HepG2 (cell line): ENCODE results near the gene ZNF324B. TPM values are rescaled to one million over a fixed set of nuclear protein-coding genes. Genes with fewer than 3 reads are reported as not detected.
A peak's percentile ranks its signal among the peaks of the same experiment; 100 is the strongest.

Experiments used
- ASH2L ChIP-seq: fragments of 300-600, 200-600 bp; sonication (generic); IDR thresholded peaks from 2 replicates; pipeline ENCODE4 v1.7.0; 2017; ENCODE audit warnings: low read depth, mild to moderate bottlenecking, moderate library complexity, mixed read lengths, low read length; ENCODE audit not compliant: insufficient read length
- ATAD3A ChIP-seq: sonication (generic); formaldehyde crosslinking; IDR thresholded peaks from 2 replicates; pipeline ENCODE4 v1.4.0; 2020; ENCODE audit warnings: missing genetic modification reagents
- FOXA1 ChIP-seq, 2 experiments: fragments of 450-650 bp in 1 of 2; sonication (generic) in 1 of 2; formaldehyde crosslinking in 1 of 2; IDR thresholded peaks; 2 replicates each; pipeline versions ENCODE4 v1.4.0 to v1.6.1; 2016 to 2020; ENCODE audit warnings: missing genetic modification reagents in 1 of 2
- JUND ChIP-seq: sonication (generic); formaldehyde crosslinking; IDR thresholded peaks from 2 replicates; pipeline ENCODE4 v1.8.0; 2022; ENCODE audit warnings: mild to moderate bottlenecking, missing genetic modification reagents
- MED1 ChIP-seq: sonication (generic); formaldehyde crosslinking; IDR thresholded peaks from 2 replicates; pipeline ENCODE4 v1.4.0; 2020; ENCODE audit warnings: missing genetic modification reagents
- MEF2D ChIP-seq: sonication (generic); formaldehyde crosslinking; IDR thresholded peaks from 2 replicates; pipeline ENCODE4 v1.5.1; 2020; ENCODE audit warnings: mild to moderate bottlenecking, missing genetic modification reagents
- PPARG ChIP-seq: conservative IDR thresholded peaks from 2 replicates; pipeline ENCODE4 v1.6.1; 2016; ENCODE audit warnings: missing biosample characterization, missing genetic modification reagents
- SMARCC2 ChIP-seq: fragments of 450-650 bp; IDR thresholded peaks from 2 replicates; pipeline ENCODE4 v1.6.1; 2017; ENCODE audit warnings: antibody characterized with exemption, mild to moderate bottlenecking
- ZFP1 ChIP-seq: IDR thresholded peaks from 2 replicates; pipeline ENCODE4 v1.6.1; 2016
- ZFY ChIP-seq: sonication (generic); formaldehyde crosslinking; IDR thresholded peaks from 2 replicates; pipeline ENCODE4 v1.4.0; 2020; ENCODE audit warnings: missing genetic modification reagents
- ZNF232 ChIP-seq: sonication (generic); formaldehyde crosslinking; IDR thresholded peaks from 2 replicates; pipeline ENCODE4 v1.4.0; 2020; ENCODE audit warnings: missing genetic modification reagents, borderline replicate concordance
- ZNF256 ChIP-seq: sonication (generic); formaldehyde crosslinking; conservative IDR thresholded peaks from 2 replicates; pipeline ENCODE4 v1.4.0; 2020; ENCODE audit warnings: missing genetic modification reagents
- ZNF564 ChIP-seq: sonication (generic); formaldehyde crosslinking; IDR thresholded peaks from 2 replicates; pipeline ENCODE4 v1.8.1; 2023; ENCODE audit warnings: mild to moderate bottlenecking, missing genetic modification reagents
- polyA plus RNA-seq, 8 experiments: library from polyadenylated mRNA; depleted of rRNA in 3 of 8; stranded (reverse) in 7 of 8; unstranded in 1 of 8; fragments of >200 nt; fragmentation: Illumina TruSeq in 4 of 8; extraction: Trizol in 4 of 8; gene quantifications; 2 replicates each; pipeline versions ENCODE4 v1.2.1 to v1.2.3, GENCODE V29; 2011 to 2016; ENCODE audit warnings: low read depth in 4 of 8, missing spikeins in 1 of 8, mixed read lengths in 1 of 8; ENCODE audit not compliant: insufficient read depth in 1 of 8
- total RNA-seq, 5 experiments: library from RNA; depleted of rRNA; stranded (reverse); fragments of >200 nt; fragmentation: Illumina TruSeq; extraction: Trizol; gene quantifications; 2 replicates each; pipeline ENCODE4 v1.2.3, GENCODE V29; 2016; ENCODE audit warnings: low read depth in 1 of 5
- TF ChIP-seq, protein P1 (sequence below): sonication (generic); formaldehyde crosslinking; IDR thresholded peaks from 2 replicates; pipeline ENCODE4 v1.5.1; 2020; ENCODE audit warnings: missing genetic modification reagents, mild to moderate bottlenecking, borderline replicate concordance
- TF ChIP-seq, protein P2 (sequence below): sonication (generic); formaldehyde crosslinking; IDR thresholded peaks from 2 replicates; pipeline ENCODE4 v1.5.0; 2020; ENCODE audit warnings: mild to moderate bottlenecking, missing genetic modification reagents, moderate library complexity
- TF ChIP-seq, protein P3 (sequence below): sonication (generic); formaldehyde crosslinking; IDR thresholded peaks from 2 replicates; pipeline ENCODE4 v1.9.0; 2021; ENCODE audit warnings: missing genetic modification reagents, borderline replicate concordance
- TF ChIP-seq, protein P4 (sequence below): sonication (generic); formaldehyde crosslinking; IDR thresholded peaks from 2 replicates; pipeline ENCODE4 v1.5.0; 2020; ENCODE audit warnings: mild to moderate bottlenecking, missing genetic modification reagents
- TF ChIP-seq, protein P5 (sequence below): sonication (generic); formaldehyde crosslinking; IDR thresholded peaks from 2 replicates; pipeline ENCODE4 v1.8.0; 2022; ENCODE audit warnings: mild to moderate bottlenecking, missing genetic modification reagents, borderline replicate concordance
- TF ChIP-seq, protein P6 (sequence below): sonication (generic); formaldehyde crosslinking; IDR thresholded peaks from 2 replicates; pipeline ENCODE4 v1.4.0; 2020; ENCODE audit warnings: missing genetic modification reagents

The ZNF324B gene
- total and polyA plus RNA-seq, 2 of the 13 experiments (the other 11 are each of a cell fraction or from before 2014, with no cell fraction given): 0.53 to 3.0 TPM

DNA sequence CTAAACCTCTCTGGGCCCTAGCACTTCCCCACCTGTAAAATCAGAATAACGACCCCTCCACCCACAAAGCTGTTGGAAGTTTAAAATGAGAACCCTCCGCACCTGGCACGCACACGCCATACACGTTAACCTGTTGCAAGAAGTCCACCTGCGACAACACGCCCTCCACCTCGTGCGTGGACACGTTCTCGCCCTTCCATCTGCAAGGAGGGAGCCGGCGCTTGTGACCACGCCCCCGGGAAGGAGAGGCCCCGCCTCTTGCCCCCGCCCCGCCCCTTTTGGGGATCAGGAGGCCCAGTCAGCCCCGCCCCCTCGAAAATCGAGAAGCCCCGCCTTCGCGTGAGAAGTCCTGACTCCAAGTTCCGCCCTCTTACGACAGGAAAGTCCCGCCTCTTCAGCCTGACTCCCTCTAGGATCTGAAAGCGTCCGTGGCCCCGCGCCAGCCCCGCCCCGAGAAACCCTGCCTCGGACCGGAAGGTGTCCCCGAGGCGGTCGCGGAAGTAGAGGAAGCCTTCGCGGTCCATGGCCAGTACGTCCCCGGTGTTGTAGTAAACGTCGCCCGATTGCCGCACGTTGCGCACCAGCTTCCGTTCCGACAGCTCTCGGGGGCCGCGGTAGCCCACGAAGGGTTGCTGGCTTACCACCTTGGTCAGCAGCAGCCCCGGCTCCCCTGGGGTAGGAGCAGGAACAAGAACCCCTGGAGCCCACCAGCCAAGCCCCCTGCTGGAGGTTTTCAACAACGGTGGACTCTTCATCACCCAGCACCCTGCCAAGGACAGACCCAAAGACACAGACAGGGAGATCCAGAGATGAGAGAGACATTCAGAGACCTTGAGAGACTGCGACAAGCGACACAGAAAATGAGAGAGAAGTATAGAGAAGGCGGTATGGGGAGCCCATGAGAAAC is 47.9 kb downstream of the ZNF324B start (continued):
- TF ChIP-seq, protein P1, sequence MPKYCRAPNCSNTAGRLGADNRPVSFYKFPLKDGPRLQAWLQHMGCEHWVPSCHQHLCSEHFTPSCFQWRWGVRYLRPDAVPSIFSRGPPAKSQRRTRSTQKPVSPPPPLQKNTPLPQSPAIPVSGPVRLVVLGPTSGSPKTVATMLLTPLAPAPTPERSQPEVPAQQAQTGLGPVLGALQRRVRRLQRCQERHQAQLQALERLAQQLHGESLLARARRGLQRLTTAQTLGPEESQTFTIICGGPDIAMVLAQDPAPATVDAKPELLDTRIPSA (CRISPR knock-in tag): no peak
- TF ChIP-seq, protein P2, sequence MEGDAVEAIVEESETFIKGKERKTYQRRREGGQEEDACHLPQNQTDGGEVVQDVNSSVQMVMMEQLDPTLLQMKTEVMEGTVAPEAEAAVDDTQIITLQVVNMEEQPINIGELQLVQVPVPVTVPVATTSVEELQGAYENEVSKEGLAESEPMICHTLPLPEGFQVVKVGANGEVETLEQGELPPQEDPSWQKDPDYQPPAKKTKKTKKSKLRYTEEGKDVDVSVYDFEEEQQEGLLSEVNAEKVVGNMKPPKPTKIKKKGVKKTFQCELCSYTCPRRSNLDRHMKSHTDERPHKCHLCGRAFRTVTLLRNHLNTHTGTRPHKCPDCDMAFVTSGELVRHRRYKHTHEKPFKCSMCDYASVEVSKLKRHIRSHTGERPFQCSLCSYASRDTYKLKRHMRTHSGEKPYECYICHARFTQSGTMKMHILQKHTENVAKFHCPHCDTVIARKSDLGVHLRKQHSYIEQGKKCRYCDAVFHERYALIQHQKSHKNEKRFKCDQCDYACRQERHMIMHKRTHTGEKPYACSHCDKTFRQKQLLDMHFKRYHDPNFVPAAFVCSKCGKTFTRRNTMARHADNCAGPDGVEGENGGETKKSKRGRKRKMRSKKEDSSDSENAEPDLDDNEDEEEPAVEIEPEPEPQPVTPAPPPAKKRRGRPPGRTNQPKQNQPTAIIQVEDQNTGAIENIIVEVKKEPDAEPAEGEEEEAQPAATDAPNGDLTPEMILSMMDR (CRISPR knock-in tag): peak; percentile 67
- peak; percentile 78 for TF ChIP-seq ZFY (CRISPR knock-in tag)
- TF ChIP-seq FOXA1 (IDR thresholded peaks at IDR 0.05): no peak
- TF ChIP-seq FOXA1 (CRISPR knock-in tag; IDR thresholded peaks at IDR 0.05): peak; percentile 79
- 0 out of 2 replicates have a peak, but pooled peaks have one; percentile 21 for TF ChIP-seq PPARG (CRISPR knock-in tag)
- TF ChIP-seq, protein P3, sequence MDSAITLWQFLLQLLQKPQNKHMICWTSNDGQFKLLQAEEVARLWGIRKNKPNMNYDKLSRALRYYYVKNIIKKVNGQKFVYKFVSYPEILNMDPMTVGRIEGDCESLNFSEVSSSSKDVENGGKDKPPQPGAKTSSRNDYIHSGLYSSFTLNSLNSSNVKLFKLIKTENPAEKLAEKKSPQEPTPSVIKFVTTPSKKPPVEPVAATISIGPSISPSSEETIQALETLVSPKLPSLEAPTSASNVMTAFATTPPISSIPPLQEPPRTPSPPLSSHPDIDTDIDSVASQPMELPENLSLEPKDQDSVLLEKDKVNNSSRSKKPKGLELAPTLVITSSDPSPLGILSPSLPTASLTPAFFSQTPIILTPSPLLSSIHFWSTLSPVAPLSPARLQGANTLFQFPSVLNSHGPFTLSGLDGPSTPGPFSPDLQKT: no peak
- peak; percentile 77 for TF ChIP-seq ASH2L
- TF ChIP-seq, protein P4, sequence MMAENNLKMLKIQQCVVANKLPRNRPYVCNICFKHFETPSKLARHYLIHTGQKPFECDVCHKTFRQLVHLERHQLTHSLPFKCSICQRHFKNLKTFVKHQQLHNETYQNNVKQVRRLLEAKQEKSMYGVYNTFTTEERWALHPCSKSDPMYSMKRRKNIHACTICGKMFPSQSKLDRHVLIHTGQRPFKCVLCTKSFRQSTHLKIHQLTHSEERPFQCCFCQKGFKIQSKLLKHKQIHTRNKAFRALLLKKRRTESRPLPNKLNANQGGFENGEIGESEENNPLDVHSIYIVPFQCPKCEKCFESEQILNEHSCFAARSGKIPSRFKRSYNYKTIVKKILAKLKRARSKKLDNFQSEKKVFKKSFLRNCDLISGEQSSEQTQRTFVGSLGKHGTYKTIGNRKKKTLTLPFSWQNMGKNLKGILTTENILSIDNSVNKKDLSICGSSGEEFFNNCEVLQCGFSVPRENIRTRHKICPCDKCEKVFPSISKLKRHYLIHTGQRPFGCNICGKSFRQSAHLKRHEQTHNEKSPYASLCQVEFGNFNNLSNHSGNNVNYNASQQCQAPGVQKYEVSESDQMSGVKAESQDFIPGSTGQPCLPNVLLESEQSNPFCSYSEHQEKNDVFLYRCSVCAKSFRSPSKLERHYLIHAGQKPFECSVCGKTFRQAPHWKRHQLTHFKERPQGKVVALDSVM: peak; percentile 37
- 0 out of 2 replicates have a peak, but pooled peaks have one; percentile 36 for TF ChIP-seq ZNF232 (CRISPR knock-in tag)
- TF ChIP-seq, protein P5, sequence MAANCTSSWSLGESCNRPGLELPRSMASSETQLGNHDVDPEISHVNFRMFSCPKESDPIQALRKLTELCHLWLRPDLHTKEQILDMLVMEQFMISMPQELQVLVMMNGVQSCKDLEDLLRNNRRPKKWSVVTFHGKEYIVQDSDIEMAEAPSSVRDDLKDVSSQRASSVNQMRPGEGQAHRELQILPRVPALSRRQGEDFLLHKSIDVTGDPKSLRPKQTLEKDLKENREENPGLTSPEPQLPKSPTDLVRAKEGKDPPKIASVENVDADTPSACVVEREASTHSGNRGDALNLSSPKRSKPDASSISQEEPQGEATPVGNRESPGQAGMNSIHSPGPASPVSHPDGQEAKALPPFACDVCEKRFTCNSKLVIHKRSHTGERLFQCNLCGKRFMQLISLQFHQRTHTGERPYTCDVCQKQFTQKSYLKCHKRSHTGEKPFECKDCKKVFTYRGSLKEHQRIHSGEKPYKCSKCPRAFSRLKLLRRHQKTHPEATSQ: peak; percentile 80; the same call in 1 of the 2 replicates
- TF ChIP-seq SMARCC2: no peak
- peak; percentile 86 for TF ChIP-seq MED1 (CRISPR knock-in tag)
- peak; percentile 70; the same call in 1 of the 2 replicates for TF ChIP-seq MEF2D (CRISPR knock-in tag)
- no peak for TF ChIP-seq ATAD3A (CRISPR knock-in tag)
- TF ChIP-seq ZFP1: peak; percentile 67; the same call in 1 of the 2 replicates
- TF ChIP-seq, protein P6, sequence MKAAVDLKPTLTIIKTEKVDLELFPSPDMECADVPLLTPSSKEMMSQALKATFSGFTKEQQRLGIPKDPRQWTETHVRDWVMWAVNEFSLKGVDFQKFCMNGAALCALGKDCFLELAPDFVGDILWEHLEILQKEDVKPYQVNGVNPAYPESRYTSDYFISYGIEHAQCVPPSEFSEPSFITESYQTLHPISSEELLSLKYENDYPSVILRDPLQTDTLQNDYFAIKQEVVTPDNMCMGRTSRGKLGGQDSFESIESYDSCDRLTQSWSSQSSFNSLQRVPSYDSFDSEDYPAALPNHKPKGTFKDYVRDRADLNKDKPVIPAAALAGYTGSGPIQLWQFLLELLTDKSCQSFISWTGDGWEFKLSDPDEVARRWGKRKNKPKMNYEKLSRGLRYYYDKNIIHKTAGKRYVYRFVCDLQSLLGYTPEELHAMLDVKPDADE (CRISPR knock-in tag): no peak
- TF ChIP-seq ZNF564 (CRISPR knock-in tag): 0 out of 2 replicates have a peak, but pooled peaks have one; percentile 59
- TF ChIP-seq ZNF256 (CRISPR knock-in tag): no peak
- TF ChIP-seq JUND: 0 out of 2 replicates have a peak, but pooled peaks have one; percentile 53
